Measurements from ENCODE around the gene FAM72A. TPM values are rescaled to one million over a fixed set of nuclear protein-coding genes. Genes with fewer than 3 reads are reported as not detected.
"Not testable (repeated sequence)": the region's sequence is repeated elsewhere in the genome, so short reads cannot be mapped to it uniquely, and the experiment has no call there.

The FAM72A gene
- total RNA-seq (1 to 10 TPM in 5 of 10 donors, under 1 TPM in 2, not detected in 3; 0.38 to 2.9 (median 1.5) TPM), polyA plus RNA-seq (1 to 10 TPM in 1 of 2 donors, under 1 TPM in 1; 0.88 to 1.3 TPM)
- long read RNA-seq, donor 1, result 0 reads
- long read RNA-seq, donor 2, partial matches to known transcripts, result 0 of 1 reads
- long read RNA-seq, donor 2, other reads (novel, unspliced or antisense), result 1 of 1 reads
- long read RNA-seq, donor 3, partial matches to known transcripts, result 0 of 1 reads
- long read RNA-seq, donor 3, other reads (novel, unspliced or antisense), result 0 of 1 reads

GRCh38 chr1:206202789-206203363, at the start of gene FAM72A:
FAM72A (minus strand) TSS chr1:206202839; CDS start chr1:206202025, 814 bp downstream.
- WGBS, 2 donors, result 0 to 1% methylated on average over 18 to 20 of the region's 36 CpGs
- intact Hi-C loops (cut with DNase I), result not testable (repeated sequence)

GRCh38 chr1:206250953-206251681, 48.5 kb upstream of the FAM72A start:
- WGBS, 2 donors, result 77 to 86% methylated on average over 2 of the region's 3 CpGs
- ATAC-seq; intact Hi-C loops (cut with DNase I); H3K27ac ChIP-seq; H3K36me3 ChIP-seq; H3K27me3 ChIP-seq; DNase-seq; H3K4me3 ChIP-seq; H3K9me3 ChIP-seq; H3K4me1 ChIP-seq: not testable (repeated sequence)

More at GRCh38 chr1:206202789-206203363, at the start of gene FAM72A:
- Histone ChIP-seq H3K4me3 (peak within 1 kb of the TSS in 9 of 10 donors; percentile 52 to 74 (median 66)), H3K27ac (peak within 1 kb of the TSS; percentile 83 to 91 (median 86))
- DNase-seq (peak; percentile 94 to 99), ATAC-seq (peak; percentile 82 to 95 (median 92))
- not testable (repeated sequence) for H3K27me3 ChIP-seq, H3K4me1 ChIP-seq, H3K36me3 ChIP-seq, H3K9me3 ChIP-seq

- H3K4me3 ChIP-seq; DNase-seq; H3K27me3 ChIP-seq; H3K4me1 ChIP-seq; H3K27ac ChIP-seq; H3K36me3 ChIP-seq; intact Hi-C loops (cut with DNase I); H3K9me3 ChIP-seq: not testable (repeated sequence)
- peak; percentile 71 to 90 (median 84) for ATAC-seq
- no CpG with 5 or more reads among the region's 10 CpGs for WGBS, 2 donors
Observed at GRCh38 chr1:206246129-206246886, 43.7 kb upstream of the FAM72A start.

- WGBS, 2 donors, result 56 to 66% methylated on average over 1 of the region's 3 CpGs
- not testable (repeated sequence) for H3K4me1 ChIP-seq
Observed at GRCh38 chr1:206245479-206245878, 42.8 kb upstream of the FAM72A start.

GRCh38 chr1:206243335-206243734, 40.7 kb upstream of the FAM72A start:
- DNase-seq (peak in 1 of 2 donors; percentile 4), ATAC-seq (peak; percentile 24 to 88 (median 72))
- Histone ChIP-seq H3K4me1 (peaks cover 0 to 15% (median 0%) of the 10 kb centered on the region in 9 donors), H3K27ac (peak overlapping the region in 1 of 10 donors; percentile 24)
- 13 to 25% methylated on average over 1 to 3 of the region's 3 CpGs for WGBS, 2 donors
- H3K36me3 ChIP-seq; H3K9me3 ChIP-seq; H3K27me3 ChIP-seq; H3K4me3 ChIP-seq; intact Hi-C loops (cut with DNase I): not testable (repeated sequence)

More at GRCh38 chr1:206245479-206245878, 42.8 kb upstream of the FAM72A start:
- ATAC-seq; intact Hi-C loops (cut with DNase I); H3K4me3 ChIP-seq; H3K9me3 ChIP-seq; H3K27me3 ChIP-seq; DNase-seq; H3K36me3 ChIP-seq; H3K27ac ChIP-seq: not testable (repeated sequence)

- H3K9me3 ChIP-seq; H3K27ac ChIP-seq; DNase-seq; H3K36me3 ChIP-seq; intact Hi-C loops (cut with DNase I); H3K27me3 ChIP-seq; H3K4me3 ChIP-seq: not testable (repeated sequence)
- WGBS, 2 donors, result 87 to 89% methylated on average over 4 of the region's 4 CpGs
- ATAC-seq, result peak in 4 of 8 donors; percentile 14 to 54 (median 41)
- peaks cover 0 to 15% (median 0%) of the 10 kb centered on the region in 9 donors for H3K4me1 ChIP-seq
Observed at GRCh38 chr1:206240288-206240687, 37.6 kb upstream of the FAM72A start.

- DNase-seq; intact Hi-C loops (cut with DNase I); ATAC-seq; H3K4me3 ChIP-seq; H3K27ac ChIP-seq; H3K9me3 ChIP-seq; H3K36me3 ChIP-seq; H3K4me1 ChIP-seq; H3K27me3 ChIP-seq: not testable (repeated sequence)
- WGBS, 2 donors, result no CpG with 5 or more reads among the region's 2 CpGs
Observed at GRCh38 chr1:206235190-206235589, 32.6 kb upstream of the FAM72A start.

- H3K36me3 ChIP-seq; H3K4me3 ChIP-seq; DNase-seq; intact Hi-C loops (cut with DNase I); H3K27me3 ChIP-seq; H3K9me3 ChIP-seq; ATAC-seq; H3K27ac ChIP-seq; H3K4me1 ChIP-seq: not testable (repeated sequence)
- 89 to 93% methylated on average over 1 to 3 of the region's 3 CpGs for WGBS, 2 donors
Observed at GRCh38 chr1:206234189-206234916, 31.7 kb upstream of the FAM72A start.

- H3K4me1 ChIP-seq; H3K36me3 ChIP-seq; intact Hi-C loops (cut with DNase I); DNase-seq; H3K27ac ChIP-seq; H3K4me3 ChIP-seq; H3K27me3 ChIP-seq; H3K9me3 ChIP-seq: not testable (repeated sequence)
- WGBS, 2 donors, result 10 to 28% methylated on average over 2 to 3 of the region's 5 CpGs
- ATAC-seq, result peak; percentile 64 to 89 (median 83)
Observed at GRCh38 chr1:206232970-206233645, 30.5 kb upstream of the FAM72A start.

- H3K4me1 ChIP-seq; H3K27ac ChIP-seq; H3K27me3 ChIP-seq; H3K4me3 ChIP-seq; H3K36me3 ChIP-seq; DNase-seq; H3K9me3 ChIP-seq; ATAC-seq; intact Hi-C loops (cut with DNase I): not testable (repeated sequence)
- 77 to 85% methylated on average over 7 to 8 of the region's 9 CpGs for WGBS, 2 donors
Observed at GRCh38 chr1:206231989-206232388, 29.4 kb upstream of the FAM72A start.
